ENCODE data around the gene NFIB.

GRCh38 chr9:14339746-14340145 lies 25.8 kb upstream of the NFIB start:
- no peak for TF ChIP-seq CTCF (IDR thresholded peaks at IDR 0.05)
- no peak for TF ChIP-seq EZH2phosphoT487 (IDR thresholded peaks at IDR 0.05)
